ENCODE measurements around the gene GRIN2C. TPM values are rescaled to one million over a fixed set of nuclear protein-coding genes. Genes with fewer than 3 reads are reported as not detected.
"Not testable (repeated sequence)": the region's sequence is repeated elsewhere in the genome, so short reads cannot be mapped to it uniquely, and the experiment has no call there.

Gene GRIN2C
- polyA plus RNA-seq, 1 donor: 0.71 TPM

- DNase-seq (ENCODE audit: low read depth): no peak
These were observed 19.6 kb upstream of the GRIN2C start for GRCh38 chr17:74879308-74879707.

GRCh38 chr17:74878658-74879057 lies 19.0 kb upstream of the GRIN2C start:
- DNase-seq (ENCODE audit: low read depth): no peak

- DNase-seq (ENCODE audit: low read depth): no peak
These were observed 18.2 kb upstream of the GRIN2C start for GRCh38 chr17:74877592-74878548.

- DNase-seq (ENCODE audit: low read depth): no peak
These were observed 16.4 kb upstream of the GRIN2C start for GRCh38 chr17:74875977-74876593.

GRCh38 chr17:74875155-74875976 lies 15.7 kb upstream of the GRIN2C start:
- DNase-seq (ENCODE audit: low read depth): no peak

- DNase-seq (ENCODE audit: low read depth): no peak
These were observed 14.9 kb upstream of the GRIN2C start for GRCh38 chr17:74874615-74875037.

GRCh38 chr17:74873874-74874614 lies 14.4 kb upstream of the GRIN2C start:
- DNase-seq (ENCODE audit: low read depth): no peak

- peak; percentile 99 for DNase-seq (ENCODE audit: low read depth)
These were observed 13.6 kb upstream of the GRIN2C start for GRCh38 chr17:74873037-74873873.

GRCh38 chr17:74872313-74873036 lies 12.8 kb upstream of the GRIN2C start, which contains the start of gene FDXR:
Gene FDXR, minus strand, starts transcription at chr17:74872994. Its CDS starts 50 bp downstream, at chr17:74872944.
- no peak for DNase-seq (ENCODE audit: low read depth)

- DNase-seq (ENCODE audit: low read depth): no peak
These were observed 11.8 kb upstream of the GRIN2C start for GRCh38 chr17:74871356-74872076.

GRCh38 chr17:74870512-74870911 lies 10.8 kb upstream of the GRIN2C start:
- no peak for DNase-seq (ENCODE audit: low read depth)

GRCh38 chr17:74870028-74870427 lies 10.3 kb upstream of the GRIN2C start:
- DNase-seq (ENCODE audit: low read depth): not testable (repeated sequence)

- DNase-seq (ENCODE audit: low read depth): no peak
These were observed 9.2 kb upstream of the GRIN2C start for GRCh38 chr17:74868908-74869255.

- DNase-seq (ENCODE audit: low read depth): no peak
These were observed 8.7 kb upstream of the GRIN2C start for GRCh38 chr17:74868251-74868907.

- DNase-seq (ENCODE audit: low read depth): no peak
These were observed 6.6 kb upstream of the GRIN2C start for GRCh38 chr17:74866198-74866835.

- no peak for DNase-seq (ENCODE audit: low read depth)
These were observed 6.0 kb upstream of the GRIN2C start for GRCh38 chr17:74865504-74866197.

GRCh38 chr17:74864866-74865395 lies 5.2 kb upstream of the GRIN2C start:
- no peak for DNase-seq (ENCODE audit: low read depth)
